ENCODE data around the gene TMED10. TPM values are rescaled to one million over a fixed set of nuclear protein-coding genes. Genes with fewer than 3 reads are reported as not detected.

The TMED10 gene
- polyA plus RNA-seq, 2 of the 4 experiments (the other 2 are of a cell fraction): 290 to 354 TPM

GRCh38 chr14:75196468-75196867 is 20.1 kb upstream of the TMED10 start:
- TF ChIP-seq CHD2 (IDR thresholded peaks at IDR 0.05; ENCODE audit: low read length, partially characterized antibody): no peak
- TF ChIP-seq KDM5A (IDR thresholded peaks at IDR 0.05): no peak
- TF ChIP-seq ZFP36 (IDR thresholded peaks at IDR 0.05; ENCODE audit: borderline replicate concordance, partially characterized antibody): no peak
- no peak for TF ChIP-seq ZNF302 (CRISPR knock-in tag; IDR thresholded peaks at IDR 0.05)
- no peak for TF ChIP-seq RARB (CRISPR knock-in tag; IDR thresholded peaks at IDR 0.05)
- TF ChIP-seq HOXA7 (CRISPR knock-in tag; IDR thresholded peaks at IDR 0.05): no peak
- TF ChIP-seq CEBPB (IDR thresholded peaks at IDR 0.05): no peak
- TF ChIP-seq HOXB13 (CRISPR knock-in tag; IDR thresholded peaks at IDR 0.05; ENCODE audit: low read depth): no peak
- TF ChIP-seq HES2 (IDR thresholded peaks at IDR 0.05): no peak
- no peak for TF ChIP-seq BHLHE40 (IDR thresholded peaks at IDR 0.05; ENCODE audit: low read depth, low read length)
- no peak for TF ChIP-seq TP53 (CRISPR knock-in tag; IDR thresholded peaks at IDR 0.05)
- TF ChIP-seq RAD21 (conservative IDR thresholded peaks at IDR 0.05 in 1 of 2, IDR thresholded peaks at IDR 0.05 in 1 of 2): no peak
- TF ChIP-seq POLR2A (IDR thresholded peaks at IDR 0.05; ENCODE audit: low read length): no peak
- no peak for TF ChIP-seq CBX8 (IDR thresholded peaks at IDR 0.05)
- TF ChIP-seq RCOR1 (IDR thresholded peaks at IDR 0.05; ENCODE audit: low read depth, low read length): no peak
- TF ChIP-seq ZSCAN20 (CRISPR knock-in tag; IDR thresholded peaks at IDR 0.05): no peak
- no peak for TF ChIP-seq JUNB (IDR thresholded peaks at IDR 0.05)
- TF ChIP-seq, protein P1, sequence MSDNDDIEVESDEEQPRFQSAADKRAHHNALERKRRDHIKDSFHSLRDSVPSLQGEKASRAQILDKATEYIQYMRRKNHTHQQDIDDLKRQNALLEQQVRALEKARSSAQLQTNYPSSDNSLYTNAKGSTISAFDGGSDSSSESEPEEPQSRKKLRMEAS (IDR thresholded peaks at IDR 0.05): no peak
- Histone ChIP-seq H3K27ac (no peak overlapping the region), H3K4me1 (peaks cover 9% of the 10 kb centered on the region; the same call in 2 of the 3 replicates), H3K4me2 (no peak overlapping the region), H3K9me3 (no peaks in the 10 kb centered on the region), H3K4me3 (no peak overlapping the region)
- no peak for FAIRE-seq
- ChIA-PET POLR2A (no interaction called here), CTCF (no interaction called here)
- DNase-seq (ENCODE audit: low read depth in 1 of 2, low spot score in 1 of 2): no peak
- ATAC-seq: peak in 1 of 2 experiments; percentile 14; a peak in 1 of 6 replicates
- 68% methylated on average over 4 of the region's 4 CpGs for WGBS (ENCODE audit: missing lambda C conversion rate)

- H3K9me3 ChIP-seq: no peaks in the 10 kb centered on the region
- ChIA-PET CTCF (no interaction called here), POLR2A (no interaction called here)
- ATAC-seq (no peak), DNase-seq (ENCODE audit: low read depth in 1 of 2, low spot score in 1 of 2) (no peak), FAIRE-seq (no peak)
- no peak overlapping the region for H3K4me2 ChIP-seq
- TF ChIP-seq FOXS1 (CRISPR knock-in tag; IDR thresholded peaks at IDR 0.05) (no peak), ZSCAN20 (CRISPR knock-in tag; IDR thresholded peaks at IDR 0.05) (no peak), CTCF (IDR thresholded peaks at IDR 0.05) (no peak), TP53 (CRISPR knock-in tag; IDR thresholded peaks at IDR 0.05) (no peak), GATA3 (IDR thresholded peaks at IDR 0.05; ENCODE audit: borderline replicate concordance) (no peak)
- TF ChIP-seq, protein P2, sequence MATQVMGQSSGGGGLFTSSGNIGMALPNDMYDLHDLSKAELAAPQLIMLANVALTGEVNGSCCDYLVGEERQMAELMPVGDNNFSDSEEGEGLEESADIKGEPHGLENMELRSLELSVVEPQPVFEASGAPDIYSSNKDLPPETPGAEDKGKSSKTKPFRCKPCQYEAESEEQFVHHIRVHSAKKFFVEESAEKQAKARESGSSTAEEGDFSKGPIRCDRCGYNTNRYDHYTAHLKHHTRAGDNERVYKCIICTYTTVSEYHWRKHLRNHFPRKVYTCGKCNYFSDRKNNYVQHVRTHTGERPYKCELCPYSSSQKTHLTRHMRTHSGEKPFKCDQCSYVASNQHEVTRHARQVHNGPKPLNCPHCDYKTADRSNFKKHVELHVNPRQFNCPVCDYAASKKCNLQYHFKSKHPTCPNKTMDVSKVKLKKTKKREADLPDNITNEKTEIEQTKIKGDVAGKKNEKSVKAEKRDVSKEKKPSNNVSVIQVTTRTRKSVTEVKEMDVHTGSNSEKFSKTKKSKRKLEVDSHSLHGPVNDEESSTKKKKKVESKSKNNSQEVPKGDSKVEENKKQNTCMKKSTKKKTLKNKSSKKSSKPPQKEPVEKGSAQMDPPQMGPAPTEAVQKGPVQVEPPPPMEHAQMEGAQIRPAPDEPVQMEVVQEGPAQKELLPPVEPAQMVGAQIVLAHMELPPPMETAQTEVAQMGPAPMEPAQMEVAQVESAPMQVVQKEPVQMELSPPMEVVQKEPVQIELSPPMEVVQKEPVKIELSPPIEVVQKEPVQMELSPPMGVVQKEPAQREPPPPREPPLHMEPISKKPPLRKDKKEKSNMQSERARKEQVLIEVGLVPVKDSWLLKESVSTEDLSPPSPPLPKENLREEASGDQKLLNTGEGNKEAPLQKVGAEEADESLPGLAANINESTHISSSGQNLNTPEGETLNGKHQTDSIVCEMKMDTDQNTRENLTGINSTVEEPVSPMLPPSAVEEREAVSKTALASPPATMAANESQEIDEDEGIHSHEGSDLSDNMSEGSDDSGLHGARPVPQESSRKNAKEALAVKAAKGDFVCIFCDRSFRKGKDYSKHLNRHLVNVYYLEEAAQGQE (IDR thresholded peaks at IDR 0.05): no peak
- 78% methylated on average over 3 of the region's 3 CpGs for WGBS (ENCODE audit: missing lambda C conversion rate)
- peaks cover 9% of the 10 kb centered on the region; the same call in 2 of the 3 replicates for H3K4me1 ChIP-seq
- H3K27ac ChIP-seq: no peak overlapping the region
- no peak overlapping the region for H3K4me3 ChIP-seq
Measured at GRCh38 chr14:75196064-75196463, 19.7 kb upstream of the TMED10 start.

Measured in A549 (cell line).